Stimulated activated CD4-positive, alpha-beta T cell treated with anti-CD3 and anti-CD28 coated beads, Interleukin-1b, Interleukin-23, amount 100 ng/mL, for 1 hour (primary cell): Measurements from ENCODE around the gene WDR27.

Experiments used
- DNase-seq, 2 donors: peaks; one replicate each; pipeline ENCODE4 v3.0.0-alpha.2; 2020; ENCODE audit warnings: low read depth in 2 of 2

The WDR27 gene

GRCh38 chr6:169710009-169710408 is 8.2 kb upstream of the WDR27 start:
- DNase-seq = no peak

- DNase-seq = no peak
These were observed 7.5 kb upstream of the WDR27 start for GRCh38 chr6:169709293-169709692.

GRCh38 chr6:169707772-169708171 is 5.9 kb upstream of the WDR27 start:
- DNase-seq = no peak

GRCh38 chr6:169702840-169703246 is 1.0 kb upstream of the WDR27 start:
- no peak for DNase-seq

GRCh38 chr6:169701311-169701953 is 397 bp downstream of the WDR27 start:
- no peak for DNase-seq

GRCh38 chr6:169700296-169700695 is 1.5 kb downstream of the WDR27 start:
- DNase-seq = no peak

GRCh38 chr6:169697115-169697514 is 4.7 kb downstream of the WDR27 start:
- peak in 1 of 2 donors; percentile 9 for DNase-seq

GRCh38 chr6:169695131-169695530 is 6.7 kb downstream of the WDR27 start:
- DNase-seq = no peak

GRCh38 chr6:169692516-169692915 is 9.3 kb downstream of the WDR27 start:
- no peak for DNase-seq

GRCh38 chr6:169691260-169691659 is 10.6 kb downstream of the WDR27 start:
- no peak for DNase-seq

- no peak for DNase-seq
These were observed 12.5 kb downstream of the WDR27 start for GRCh38 chr6:169689287-169689686.

- no peak for DNase-seq
These were observed 16.0 kb downstream of the WDR27 start for GRCh38 chr6:169685860-169686259.

- DNase-seq = no peak
These were observed 17.8 kb downstream of the WDR27 start for GRCh38 chr6:169684056-169684455.

- DNase-seq = no peak
These were observed 23.5 kb downstream of the WDR27 start for GRCh38 chr6:169678342-169678741.

- DNase-seq = no peak
These were observed 24.7 kb downstream of the WDR27 start for GRCh38 chr6:169677096-169677495.

- no peak for DNase-seq
These were observed 26.8 kb downstream of the WDR27 start for GRCh38 chr6:169675011-169675410.

- DNase-seq = no peak
These were observed 30.3 kb downstream of the WDR27 start for GRCh38 chr6:169671563-169671962.

GRCh38 chr6:169669889-169670288 is 31.9 kb downstream of the WDR27 start:
- DNase-seq = no peak

GRCh38 chr6:169669147-169669546 is 32.7 kb downstream of the WDR27 start:
- DNase-seq = no peak

GRCh38 chr6:169668203-169668847 is 33.5 kb downstream of the WDR27 start:
- no peak for DNase-seq

- DNase-seq = no peak
These were observed 34.1 kb downstream of the WDR27 start for GRCh38 chr6:169667716-169668115.

- no peak for DNase-seq
These were observed 35.4 kb downstream of the WDR27 start for GRCh38 chr6:169666441-169666840.

GRCh38 chr6:169665289-169665688 is 36.5 kb downstream of the WDR27 start:
- no peak for DNase-seq

GRCh38 chr6:169664227-169664626 is 37.6 kb downstream of the WDR27 start:
- no peak for DNase-seq
